HCT116 (cell line): ENCODE data around the gene POLG. TPM values are rescaled to one million over a fixed set of nuclear protein-coding genes. Genes with fewer than 3 reads are reported as not detected.

Experiments used
- ATAC-seq: fragments of 200-7000 bp; cut with Tn5 transposase; 2 replicates; pipeline ENCODE4 v1.9.1; 2020; ENCODE audit warnings: mild to moderate bottlenecking, moderate library complexity
- BruUV-seq: library from RNA; stranded (reverse); fragments of 400-500 nt; replicated peaks from 2 replicates; lab custom pipeline; 2021; lab: Mats Ljungman, UMichigan
- CTCF ChIA-PET: fragments of 300-600 bp; sonication (Branson Sonifier 250); formaldehyde crosslinking; loops from one replicate; lab custom pipeline; 2021; ENCODE audit warnings: antibody characterized with exemption; lab: Charles Lee
- POLR2A ChIA-PET: fragments of 300-600, 350-600 bp; sonication (Branson Sonifier 250); formaldehyde crosslinking; loops from one replicate; lab custom pipeline; 2021; ENCODE audit warnings: antibody characterized with exemption; lab: Charles Lee
- RAD21 ChIA-PET, 2 experiments: fragments of 300-600 bp; sonication (Branson Sonifier 250); formaldehyde crosslinking; loops; one replicate each; lab custom pipeline; 2023; ENCODE audit warnings: low total read pairs in 2 of 2; ENCODE audit not compliant: uncharacterized antibody in 2 of 2, unreplicated experiment in 2 of 2, low non-redundant PET in 1 of 2; lab: Charles Lee
- DNase-seq: peaks from one replicate; pipeline ENCODE4 v3.0.0-alpha.2; 2010; ENCODE audit warnings: low read depth, low spot score
- H2AFZ ChIP-seq: fragments of 200-600 bp; shearing (Covaris generic), sonication (generic); 2 replicates; pipeline ENCODE4 v1.6.1; 2017; ENCODE audit warnings: low read depth, mixed run types, mixed read lengths, antibody characterized with exemption, low read length; ENCODE audit not compliant: poor library complexity, severe bottlenecking
- H3K27ac ChIP-seq: 2 replicates; pipeline ENCODE4 v1.5.1; 2012; ENCODE audit warnings: low read depth, low read length
- H3K27me3 ChIP-seq: fragments of 200-600 bp; sonication (generic); 2 replicates; pipeline ENCODE4 v1.6.1; 2016; ENCODE audit warnings: mixed run types, low read length, mixed read lengths; ENCODE audit not compliant: insufficient read depth
- H3K36me3 ChIP-seq, 2 experiments: fragments of 200-500 bp in 1 of 2; fragments of 200-600 bp in 1 of 2; sonication (Bioruptor generic) in 1 of 2; sonication (generic) in 1 of 2; 2 replicates each; pipeline versions ENCODE4 v1.5.1 to v1.6.1; 2014 to 2016; ENCODE audit warnings: low read length in 2 of 2, inconsistent platforms in 1 of 2, mixed read lengths in 1 of 2, mixed run types in 1 of 2; ENCODE audit not compliant: insufficient read depth in 2 of 2, control insufficient read depth in 1 of 2
- H3K4me1 ChIP-seq, 2 experiments: fragments of 200-600 bp in 1 of 2; sonication (generic) in 1 of 2; 2 replicates each; pipeline versions ENCODE4 v1.5.1 to v1.6.1; 2012 to 2017; ENCODE audit warnings: low read length in 2 of 2, inconsistent platforms in 1 of 2, mild to moderate bottlenecking in 1 of 2, mixed read lengths in 1 of 2, mixed run types in 1 of 2, moderate library complexity in 1 of 2; ENCODE audit not compliant: insufficient read depth in 2 of 2, control insufficient read depth in 1 of 2
- H3K4me2 ChIP-seq: fragments of 200-600 bp; sonication (generic); 2 replicates; pipeline ENCODE4 v1.6.1; 2017; ENCODE audit warnings: mixed run types, low read length, mixed read lengths
- H3K4me3 ChIP-seq, 2 experiments: fragments of 200-600 bp in 1 of 2; sonication (generic) in 1 of 2; replicated peaks in 1 of 2; 2 replicates each; pipeline ENCODE4 v1.5.1; 2011 to 2016; ENCODE audit warnings: low read length in 2 of 2, control low read depth in 1 of 2, low read depth in 1 of 2, mild to moderate bottlenecking in 1 of 2, mixed read lengths in 1 of 2, mixed run types in 1 of 2
- H3K79me2 ChIP-seq: fragments of 200-600 bp; sonication (generic); 2 replicates; pipeline ENCODE4 v1.6.1; 2017; ENCODE audit warnings: mild to moderate bottlenecking, mixed run types, low read length, moderate library complexity, mixed read lengths; ENCODE audit not compliant: insufficient read depth
- H3K9ac ChIP-seq: fragments of 200-600 bp; sonication (generic); 2 replicates; pipeline ENCODE4 v1.6.1; 2016; ENCODE audit warnings: low read length, mixed read lengths
- H3K9me2 ChIP-seq: fragments of 200-600 bp; sonication (generic), shearing (Covaris generic); 2 replicates; pipeline ENCODE4 v1.6.1; 2017; ENCODE audit warnings: mixed run types, mild to moderate bottlenecking, moderate library complexity; ENCODE audit not compliant: insufficient read depth
- H3K9me3 ChIP-seq, 2 experiments: fragments of 200-500 bp in 1 of 2; fragments of 200-600 bp in 1 of 2; sonication (Bioruptor generic) in 1 of 2; sonication (generic) in 1 of 2; 2 replicates each; pipeline ENCODE4 v1.6.1; 2014 to 2017; ENCODE audit warnings: low read length in 2 of 2, mixed read lengths in 2 of 2, inconsistent platforms in 1 of 2, low read depth in 1 of 2, mild to moderate bottlenecking in 1 of 2, mixed run types in 1 of 2, moderate library complexity in 1 of 2; ENCODE audit not compliant: control insufficient read depth in 1 of 2, insufficient read depth in 1 of 2
- H4K20me1 ChIP-seq: fragments of 200-600 bp; sonication (generic), shearing (Covaris generic); 2 replicates; pipeline ENCODE4 v1.6.1; 2017; ENCODE audit warnings: mixed run types, mild to moderate bottlenecking, moderate library complexity; ENCODE audit not compliant: insufficient read depth
- CEBPB ChIP-seq: IDR thresholded peaks from 2 replicates; pipeline ENCODE4 v1.6.1; 2012; ENCODE audit warnings: low read depth
- EGR1 ChIP-seq: IDR thresholded peaks from 2 replicates; pipeline ENCODE4 v1.6.1; 2012; ENCODE audit warnings: low read depth
- EZH2 ChIP-seq: fragments of 200-600 bp; sonication (generic); IDR thresholded peaks from 2 replicates; pipeline ENCODE4 v1.6.1; 2017; ENCODE audit warnings: antibody characterized with exemption, mixed run types
- POLR2A ChIP-seq: IDR thresholded peaks from 2 replicates; pipeline ENCODE4 v1.7.0; 2011; ENCODE audit warnings: borderline replicate concordance; ENCODE audit not compliant: insufficient read depth, insufficient read length; ENCODE audit errors: extremely low read depth
- SP1 ChIP-seq: IDR thresholded peaks from 2 replicates; pipeline ENCODE4 v1.6.1; 2012; ENCODE audit warnings: low read depth
- TCF7L2 ChIP-seq: IDR thresholded peaks from 2 replicates; pipeline ENCODE4 v1.7.0; 2011; ENCODE audit warnings: borderline replicate concordance, inconsistent platforms; ENCODE audit not compliant: insufficient read depth, insufficient read length; ENCODE audit errors: extremely low read depth
- YY1 ChIP-seq: IDR thresholded peaks from 2 replicates; pipeline ENCODE4 v1.6.1; 2011; ENCODE audit warnings: low read length, low read depth, moderate library complexity, mild to moderate bottlenecking; ENCODE audit not compliant: insufficient replicate concordance; ENCODE audit errors: extremely low read depth
- ZFX ChIP-seq: fragments of 450-650 bp; IDR thresholded peaks from 2 replicates; pipeline ENCODE4 v1.6.1; 2017
- ZNF274 ChIP-seq: fragments of 200-500 bp; sonication (Bioruptor generic); IDR thresholded peaks from 2 replicates; pipeline ENCODE4 v1.6.1; 2014; ENCODE audit warnings: mild to moderate bottlenecking, low read depth, low read length, inconsistent platforms
- intact Hi-C: fragments of 100-400 bp; cut with micrococcal nuclease; formaldehyde crosslinking; loops from 2 replicates; pipeline ENCODE4 v1.10.0; 2022
- total RNA-seq: library from RNA; stranded (reverse); gene quantifications from one replicate; pipeline ENCODE4 v1.2.1, GENCODE V29; 2021; ENCODE audit not compliant: unreplicated experiment
- TF ChIP-seq, protein P1 (sequence below): IDR thresholded peaks from 2 replicates; pipeline ENCODE4 v1.6.1; 2011; ENCODE audit warnings: mild to moderate bottlenecking, low read length, moderate library complexity; ENCODE audit not compliant: insufficient replicate concordance; ENCODE audit errors: extremely low read depth
- TF ChIP-seq, protein P2 (sequence below): IDR thresholded peaks from 2 replicates; pipeline ENCODE4 v1.6.1; 2012
- TF ChIP-seq, protein P3 (sequence below): IDR thresholded peaks from 2 replicates; pipeline ENCODE4 v1.6.1; 2012; ENCODE audit warnings: low read depth

POLG gene
- total RNA-seq, 1 experiment from 2014 or later = 72.7 TPM

DNA sequence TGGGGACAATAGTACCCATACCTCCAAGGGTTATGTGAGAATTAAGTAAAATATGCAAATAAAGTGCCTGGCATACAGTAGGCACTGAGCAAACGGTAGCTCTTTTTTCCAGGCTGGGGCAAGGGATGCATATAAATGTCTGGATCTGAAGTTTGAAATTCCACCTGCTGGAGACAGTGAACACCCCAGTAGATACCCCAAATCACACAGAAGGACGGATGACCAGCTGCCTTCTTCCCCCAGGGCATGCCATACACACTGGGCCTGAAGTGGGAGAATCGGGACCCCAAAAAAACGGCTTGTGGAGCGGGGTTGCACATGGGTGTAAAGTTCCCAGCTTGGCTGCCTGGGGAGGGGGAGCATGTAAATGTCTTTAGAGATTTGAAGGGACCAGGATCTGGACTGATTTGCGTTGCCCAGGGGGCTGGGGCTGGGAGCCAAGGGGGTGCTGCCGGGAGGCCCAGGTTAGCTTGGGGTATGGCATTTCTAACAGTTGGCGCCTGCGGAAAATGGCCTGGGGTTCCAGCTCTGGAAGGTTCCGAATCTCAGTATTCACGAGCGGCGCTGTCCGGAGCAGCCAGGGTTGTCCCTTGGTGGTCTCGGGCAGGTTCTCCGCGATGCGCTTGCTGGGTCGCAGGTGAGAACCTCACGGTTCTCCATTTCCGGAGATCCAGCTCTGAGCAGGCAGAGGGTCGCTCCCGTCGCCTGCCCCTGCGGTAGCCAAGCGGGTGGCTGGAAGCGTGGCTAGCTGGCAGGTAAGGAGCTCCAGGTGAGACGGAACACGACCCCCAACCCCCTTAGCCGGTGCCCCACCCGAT is 42.6 kb upstream of the POLG start:
- no TSS peak for BruUV-seq
- H3K4me2 ChIP-seq = no peak overlapping the region
- H3K4me3 ChIP-seq = no peak overlapping the region
- ChIA-PET POLR2A (no interaction called here), RAD21 (no interaction called here), CTCF (interaction anchor here (2.7 kb wide), 1 partner anchor 19 kb away, joined by 15 read pairs; no protein-coding TSS in a partner anchor)
- TF ChIP-seq TCF7L2 (no peak), EGR1 (no peak), SP1 (no peak), YY1 (no peak), ZFX (no peak), EZH2 (no peak), ZNF274 (no peak), CEBPB (no peak), POLR2A (no peak)
- TF ChIP-seq, protein P1, sequence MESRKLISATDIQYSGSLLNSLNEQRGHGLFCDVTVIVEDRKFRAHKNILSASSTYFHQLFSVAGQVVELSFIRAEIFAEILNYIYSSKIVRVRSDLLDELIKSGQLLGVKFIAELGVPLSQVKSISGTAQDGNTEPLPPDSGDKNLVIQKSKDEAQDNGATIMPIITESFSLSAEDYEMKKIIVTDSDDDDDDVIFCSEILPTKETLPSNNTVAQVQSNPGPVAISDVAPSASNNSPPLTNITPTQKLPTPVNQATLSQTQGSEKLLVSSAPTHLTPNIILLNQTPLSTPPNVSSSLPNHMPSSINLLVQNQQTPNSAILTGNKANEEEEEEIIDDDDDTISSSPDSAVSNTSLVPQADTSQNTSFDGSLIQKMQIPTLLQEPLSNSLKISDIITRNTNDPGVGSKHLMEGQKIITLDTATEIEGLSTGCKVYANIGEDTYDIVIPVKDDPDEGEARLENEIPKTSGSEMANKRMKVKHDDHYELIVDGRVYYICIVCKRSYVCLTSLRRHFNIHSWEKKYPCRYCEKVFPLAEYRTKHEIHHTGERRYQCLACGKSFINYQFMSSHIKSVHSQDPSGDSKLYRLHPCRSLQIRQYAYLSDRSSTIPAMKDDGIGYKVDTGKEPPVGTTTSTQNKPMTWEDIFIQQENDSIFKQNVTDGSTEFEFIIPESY = no peak
- TF ChIP-seq, protein P2, sequence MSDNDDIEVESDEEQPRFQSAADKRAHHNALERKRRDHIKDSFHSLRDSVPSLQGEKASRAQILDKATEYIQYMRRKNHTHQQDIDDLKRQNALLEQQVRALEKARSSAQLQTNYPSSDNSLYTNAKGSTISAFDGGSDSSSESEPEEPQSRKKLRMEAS = no peak
- TF ChIP-seq, protein P3, sequence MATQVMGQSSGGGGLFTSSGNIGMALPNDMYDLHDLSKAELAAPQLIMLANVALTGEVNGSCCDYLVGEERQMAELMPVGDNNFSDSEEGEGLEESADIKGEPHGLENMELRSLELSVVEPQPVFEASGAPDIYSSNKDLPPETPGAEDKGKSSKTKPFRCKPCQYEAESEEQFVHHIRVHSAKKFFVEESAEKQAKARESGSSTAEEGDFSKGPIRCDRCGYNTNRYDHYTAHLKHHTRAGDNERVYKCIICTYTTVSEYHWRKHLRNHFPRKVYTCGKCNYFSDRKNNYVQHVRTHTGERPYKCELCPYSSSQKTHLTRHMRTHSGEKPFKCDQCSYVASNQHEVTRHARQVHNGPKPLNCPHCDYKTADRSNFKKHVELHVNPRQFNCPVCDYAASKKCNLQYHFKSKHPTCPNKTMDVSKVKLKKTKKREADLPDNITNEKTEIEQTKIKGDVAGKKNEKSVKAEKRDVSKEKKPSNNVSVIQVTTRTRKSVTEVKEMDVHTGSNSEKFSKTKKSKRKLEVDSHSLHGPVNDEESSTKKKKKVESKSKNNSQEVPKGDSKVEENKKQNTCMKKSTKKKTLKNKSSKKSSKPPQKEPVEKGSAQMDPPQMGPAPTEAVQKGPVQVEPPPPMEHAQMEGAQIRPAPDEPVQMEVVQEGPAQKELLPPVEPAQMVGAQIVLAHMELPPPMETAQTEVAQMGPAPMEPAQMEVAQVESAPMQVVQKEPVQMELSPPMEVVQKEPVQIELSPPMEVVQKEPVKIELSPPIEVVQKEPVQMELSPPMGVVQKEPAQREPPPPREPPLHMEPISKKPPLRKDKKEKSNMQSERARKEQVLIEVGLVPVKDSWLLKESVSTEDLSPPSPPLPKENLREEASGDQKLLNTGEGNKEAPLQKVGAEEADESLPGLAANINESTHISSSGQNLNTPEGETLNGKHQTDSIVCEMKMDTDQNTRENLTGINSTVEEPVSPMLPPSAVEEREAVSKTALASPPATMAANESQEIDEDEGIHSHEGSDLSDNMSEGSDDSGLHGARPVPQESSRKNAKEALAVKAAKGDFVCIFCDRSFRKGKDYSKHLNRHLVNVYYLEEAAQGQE = no peak
- H3K36me3 ChIP-seq = no peaks in the 10 kb centered on the region
- DNase-seq = no peak
- no peak for ATAC-seq
- H3K4me1 ChIP-seq = no peaks in the 10 kb centered on the region
- H2AFZ ChIP-seq = no peak overlapping the region
- H3K27me3 ChIP-seq = 0 out of 2 replicates have a peak, but pooled peaks cover 3% of the 10 kb centered on the region
- H3K9me3 ChIP-seq = no peaks in the 10 kb centered on the region
- no peaks in the 10 kb centered on the region for H3K9me2 ChIP-seq
- intact Hi-C loops = no loop called here
- no peaks in the 10 kb centered on the region for H3K79me2 ChIP-seq
- H3K9ac ChIP-seq = no peak overlapping the region
- no peak overlapping the region for H3K27ac ChIP-seq
- H4K20me1 ChIP-seq = no peaks in the 10 kb centered on the region
